Choroid plexus epithelial cell (primary cell): Measurements from ENCODE around the gene MRTFB.

ENCODE experiments used
- DNase-seq: peaks from one replicate; pipeline ENCODE4 v3.0.0-alpha.2; 2010; ENCODE audit warnings: low read depth
- H3K4me3 ChIP-seq: 2 replicates; pipeline ENCODE4 v1.5.1; 2011; ENCODE audit warnings: low read depth, mild to moderate bottlenecking, control low read depth, low read length, moderate library complexity
- TF ChIP-seq, protein P1 (sequence below): conservative IDR thresholded peaks from 2 replicates; pipeline ENCODE4 v1.5.1; 2011; ENCODE audit warnings: low read depth, mild to moderate bottlenecking, control low read depth, inconsistent platforms, low read length, moderate library complexity

The MRTFB gene

DNA sequence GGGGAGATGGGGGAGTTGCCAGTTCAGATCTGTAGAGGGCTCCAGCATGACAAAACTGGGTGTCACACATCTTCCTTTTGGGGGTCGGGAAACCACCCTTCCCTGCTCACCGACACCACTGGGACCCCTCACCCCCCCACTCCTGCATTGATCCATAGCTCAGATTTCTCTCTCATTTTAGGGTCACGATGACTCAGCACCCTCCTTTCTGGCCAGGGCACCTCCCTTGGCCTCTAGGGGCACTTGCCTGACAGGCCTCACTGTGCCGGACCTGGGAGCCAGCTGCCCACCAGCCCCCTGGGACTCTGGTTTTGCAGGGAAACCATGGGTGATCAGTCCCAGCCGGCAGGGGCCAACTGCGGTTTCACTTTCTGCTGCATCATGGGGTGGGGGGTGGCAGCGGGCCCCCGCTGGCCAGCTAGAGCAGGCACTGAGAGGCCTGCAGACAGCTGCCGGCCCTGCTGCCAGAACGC, 239.4 kb downstream of the MRTFB start:
- no peak overlapping the region for H3K4me3 ChIP-seq
- peak; percentile 47 for DNase-seq
- TF ChIP-seq, protein P1, sequence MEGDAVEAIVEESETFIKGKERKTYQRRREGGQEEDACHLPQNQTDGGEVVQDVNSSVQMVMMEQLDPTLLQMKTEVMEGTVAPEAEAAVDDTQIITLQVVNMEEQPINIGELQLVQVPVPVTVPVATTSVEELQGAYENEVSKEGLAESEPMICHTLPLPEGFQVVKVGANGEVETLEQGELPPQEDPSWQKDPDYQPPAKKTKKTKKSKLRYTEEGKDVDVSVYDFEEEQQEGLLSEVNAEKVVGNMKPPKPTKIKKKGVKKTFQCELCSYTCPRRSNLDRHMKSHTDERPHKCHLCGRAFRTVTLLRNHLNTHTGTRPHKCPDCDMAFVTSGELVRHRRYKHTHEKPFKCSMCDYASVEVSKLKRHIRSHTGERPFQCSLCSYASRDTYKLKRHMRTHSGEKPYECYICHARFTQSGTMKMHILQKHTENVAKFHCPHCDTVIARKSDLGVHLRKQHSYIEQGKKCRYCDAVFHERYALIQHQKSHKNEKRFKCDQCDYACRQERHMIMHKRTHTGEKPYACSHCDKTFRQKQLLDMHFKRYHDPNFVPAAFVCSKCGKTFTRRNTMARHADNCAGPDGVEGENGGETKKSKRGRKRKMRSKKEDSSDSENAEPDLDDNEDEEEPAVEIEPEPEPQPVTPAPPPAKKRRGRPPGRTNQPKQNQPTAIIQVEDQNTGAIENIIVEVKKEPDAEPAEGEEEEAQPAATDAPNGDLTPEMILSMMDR = peak; percentile 3

DNA sequence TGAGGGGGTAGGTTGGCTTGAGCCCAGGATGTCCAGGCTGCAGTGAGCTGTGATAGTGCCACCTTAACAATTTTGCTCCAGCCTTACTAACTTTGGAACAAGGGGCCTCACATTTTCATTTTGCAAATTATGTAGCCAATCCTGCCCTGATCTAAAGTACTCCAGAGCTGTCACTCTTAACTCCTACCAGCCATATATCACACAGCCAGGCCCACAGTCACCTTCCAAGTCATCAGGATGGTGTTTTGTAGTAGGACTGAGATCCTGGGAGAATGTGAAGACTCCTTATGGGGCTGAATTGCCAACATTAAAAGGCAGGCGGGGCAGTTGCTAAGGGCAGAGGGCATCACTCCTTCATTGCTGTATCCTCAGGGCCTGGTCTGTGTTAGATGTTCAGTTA, 243.0 kb downstream of the MRTFB start:
- no peak overlapping the region for H3K4me3 ChIP-seq
- DNase-seq = no peak
- TF ChIP-seq, protein P1 = no peak

- H3K4me3 ChIP-seq = no peak overlapping the region
- TF ChIP-seq, protein P1 = no peak
- no peak for DNase-seq
Measured at GRCh38 chr16:14315683-14316320, 244.7 kb downstream of the MRTFB start.
